ENCODE data around the gene PAK6.

The PAK6 gene

DNA sequence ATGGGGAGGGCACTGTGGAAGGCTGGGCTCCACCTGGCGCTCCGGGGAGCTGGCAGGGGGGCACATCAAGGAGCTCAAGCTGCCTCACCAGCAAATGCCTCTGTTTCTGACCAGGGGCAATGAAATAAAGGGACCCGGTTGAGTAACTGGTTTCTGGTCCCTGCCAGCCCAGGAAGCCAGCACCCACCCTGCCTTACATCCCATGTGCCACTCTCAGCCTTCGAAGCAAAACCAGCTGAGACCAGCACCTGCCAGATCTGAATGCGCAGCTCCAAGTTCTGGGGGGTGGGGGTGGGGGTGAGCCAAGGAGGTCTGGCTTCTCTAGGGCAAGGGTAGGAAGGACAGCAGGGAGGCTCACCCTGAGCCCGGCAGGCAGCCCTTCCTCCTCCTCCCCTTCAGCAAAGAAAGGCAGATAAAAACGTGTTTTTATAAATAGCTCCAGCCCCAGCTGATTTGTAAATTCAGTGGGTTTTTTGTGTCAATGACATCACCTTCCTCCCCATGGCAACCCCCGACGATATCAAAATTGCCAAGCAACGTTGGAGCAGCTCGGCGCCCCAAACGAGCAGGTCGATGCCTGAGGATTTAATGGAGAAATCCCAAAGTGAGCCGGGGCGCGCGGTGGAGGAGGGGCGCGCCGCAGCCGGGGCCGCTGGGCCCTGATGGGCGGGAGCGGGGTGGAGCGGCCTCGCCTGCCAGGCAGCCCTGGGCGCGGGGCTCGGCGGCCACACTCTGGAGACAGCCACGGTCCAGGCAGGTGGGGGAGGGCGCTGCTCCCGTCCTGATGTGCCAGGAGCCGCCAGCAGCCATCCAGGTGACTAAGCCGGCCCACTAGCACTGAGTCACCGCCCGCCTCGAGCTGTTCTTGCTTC is at the start of gene PAK6:
Gene PAK6 (plus strand): TSS at position 532 of the 872 bp plus-strand sequence. CDS start 25,723 bp downstream, outside the sequence.
- DNase-seq, result peak; percentile 22 to 70 (median 66)

DNA sequence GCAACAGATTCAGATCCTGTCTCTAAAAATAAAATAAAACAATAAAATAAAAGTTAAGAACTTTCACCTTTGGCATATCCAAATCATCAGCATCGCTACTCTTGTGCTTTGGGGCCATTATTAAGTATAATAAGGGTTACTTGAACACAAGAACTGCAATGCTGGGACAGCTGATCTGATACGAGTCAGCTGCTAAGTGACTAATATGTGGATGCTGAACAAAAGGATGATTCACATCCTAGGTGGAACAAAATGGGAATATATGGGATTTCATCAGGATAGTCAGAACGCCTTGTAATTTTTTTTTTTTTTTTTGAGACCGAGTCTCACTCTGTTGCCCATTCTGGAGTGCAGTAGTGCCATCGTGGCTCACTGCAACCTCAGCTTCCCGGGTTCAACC is 48.3 kb upstream of the PAK6 start:
- DNase-seq, result no peak

DNA sequence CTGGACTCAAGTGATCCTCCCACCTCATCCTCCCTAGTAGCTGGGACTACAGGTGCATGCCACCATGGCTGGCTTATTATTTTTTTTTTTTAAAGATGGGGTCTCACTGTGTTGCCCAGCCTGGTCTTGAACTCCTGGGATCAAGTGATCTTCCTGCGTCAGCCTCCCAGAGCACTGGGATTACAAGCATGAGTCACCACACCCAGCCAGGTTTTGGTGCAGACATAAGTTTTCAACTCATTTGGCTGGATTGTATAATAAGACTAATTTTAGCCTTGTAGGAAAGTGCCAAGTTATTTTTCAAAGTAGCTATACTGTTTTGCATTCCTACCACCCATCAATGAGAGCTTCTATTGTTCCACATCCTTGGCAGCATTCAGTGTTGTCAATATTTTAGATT is 45.9 kb upstream of the PAK6 start:
- no peak for DNase-seq

DNA sequence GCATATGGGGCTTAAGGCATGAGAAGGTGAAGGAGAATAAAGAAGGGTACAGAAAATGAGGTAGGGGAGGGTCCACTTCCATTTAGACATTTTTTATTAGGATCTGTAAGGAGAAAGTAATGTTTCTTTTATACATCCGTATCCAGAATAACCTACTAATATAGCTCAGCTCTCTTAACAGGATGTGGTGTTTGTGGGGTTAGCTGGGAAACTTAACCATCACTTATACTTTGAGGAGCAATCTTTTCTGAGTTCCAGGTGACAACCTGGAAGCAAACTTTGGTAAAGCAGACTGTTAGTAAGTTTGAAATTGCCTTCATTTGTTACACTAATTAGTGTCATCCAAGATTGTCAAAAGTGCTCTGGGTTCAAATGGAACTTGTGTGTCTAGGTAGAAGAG is 41.4 kb upstream of the PAK6 start:
- DNase-seq, result no peak

DNA sequence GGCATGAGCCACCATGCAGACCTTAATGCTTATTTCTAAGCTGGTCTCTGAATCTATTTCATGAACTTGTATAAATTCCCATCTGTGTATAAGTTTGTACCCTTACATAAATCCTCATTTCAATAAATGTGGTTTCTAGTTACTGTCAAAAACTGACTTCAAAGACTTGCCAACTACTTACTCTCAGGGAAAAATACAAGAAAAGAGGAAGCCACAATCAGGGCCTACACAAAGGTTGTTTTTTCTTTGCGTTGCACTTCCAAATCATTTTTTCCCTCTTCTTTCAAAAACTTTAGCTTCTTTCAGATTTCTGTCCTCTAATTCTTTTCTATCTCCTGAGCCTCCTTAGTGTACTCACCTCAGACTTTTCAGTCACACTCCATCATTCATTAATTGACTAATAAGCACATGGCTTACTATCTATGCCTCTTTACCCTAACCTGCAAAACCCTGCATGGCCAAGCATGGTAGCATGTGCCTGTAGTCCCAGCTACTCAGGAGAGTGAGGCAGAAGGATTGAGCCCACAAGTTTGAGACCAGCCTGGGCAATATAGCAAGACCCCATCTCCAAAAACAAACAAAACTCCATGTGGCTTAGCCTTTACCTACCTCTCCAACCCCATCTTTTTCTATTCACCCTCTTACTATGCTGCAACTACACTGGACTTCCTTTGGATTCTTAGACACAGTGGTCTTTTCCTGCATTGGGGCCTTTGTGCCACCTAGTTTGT is 40.3 kb upstream of the PAK6 start:
- no peak for DNase-seq

DNA sequence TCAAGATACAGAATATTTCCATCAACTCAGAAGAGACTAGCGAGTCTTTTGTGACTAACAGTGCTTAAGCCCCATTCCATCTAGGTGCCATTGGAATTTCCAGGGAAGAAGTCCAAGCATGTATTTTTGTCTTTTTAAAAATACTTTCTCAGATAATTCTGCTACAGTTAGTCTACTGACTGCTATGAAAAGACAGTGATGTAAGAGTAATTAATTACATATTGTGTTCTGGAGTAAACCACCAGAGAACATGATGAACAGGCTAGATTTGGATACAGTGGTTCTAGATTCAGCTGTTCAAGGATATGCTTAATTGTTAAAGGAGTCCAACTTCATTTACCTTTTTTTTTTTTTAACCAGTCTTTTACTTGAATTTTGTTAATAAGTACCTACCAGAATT is 34.8 kb upstream of the PAK6 start:
- DNase-seq, result no peak

DNA sequence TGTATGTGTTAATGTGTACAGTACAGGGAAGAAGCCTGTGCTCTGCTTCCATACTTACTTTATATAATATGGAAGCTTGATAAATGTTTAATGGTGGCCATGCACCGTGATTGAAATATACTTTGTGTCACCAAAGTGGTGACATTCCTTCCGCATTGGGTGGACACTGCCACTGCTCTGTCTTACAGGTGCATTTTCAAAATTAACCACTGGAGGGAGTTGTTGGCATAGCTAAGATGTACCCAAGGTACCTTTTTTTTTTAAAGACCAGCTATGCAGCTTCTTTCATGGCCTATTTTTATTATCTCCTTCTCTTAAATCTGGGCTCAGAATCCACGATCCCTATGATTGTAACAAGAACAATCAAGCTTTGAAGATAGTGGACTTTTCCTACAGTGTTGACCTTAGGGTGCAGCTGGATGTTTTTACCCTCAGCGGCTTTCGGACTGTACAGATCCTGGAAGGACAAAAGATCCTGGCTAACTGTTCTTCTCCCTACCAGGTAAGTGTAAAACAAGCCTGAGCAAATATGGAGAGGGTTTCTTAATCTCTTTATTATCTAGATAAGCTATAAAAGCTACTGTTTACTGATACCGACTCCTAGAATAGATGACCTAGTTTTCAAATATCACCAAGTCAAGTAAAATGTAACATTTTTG is 21.6 kb upstream of the PAK6 start:
- peak; percentile 31 to 76 (median 60) for DNase-seq

DNA sequence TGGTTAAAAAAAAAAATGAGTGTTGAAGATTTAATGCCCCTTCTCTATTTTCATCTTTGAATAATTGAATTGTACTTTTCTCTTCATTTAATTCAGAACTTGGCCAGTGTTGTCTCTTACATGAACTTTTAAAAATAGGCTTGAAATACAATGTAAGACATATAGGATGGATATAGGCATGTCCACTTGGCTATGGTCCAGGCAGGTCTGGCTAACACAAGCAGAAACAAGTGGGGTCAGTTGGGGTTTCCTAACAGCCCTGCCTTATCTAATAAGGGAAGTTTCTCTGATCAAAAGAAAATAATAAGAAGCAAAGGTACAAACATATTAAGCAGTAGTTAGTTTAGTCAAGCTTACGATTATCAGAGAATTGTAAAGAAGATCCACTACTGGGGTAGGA is 19.1 kb upstream of the PAK6 start:
- DNase-seq, result no peak

DNA sequence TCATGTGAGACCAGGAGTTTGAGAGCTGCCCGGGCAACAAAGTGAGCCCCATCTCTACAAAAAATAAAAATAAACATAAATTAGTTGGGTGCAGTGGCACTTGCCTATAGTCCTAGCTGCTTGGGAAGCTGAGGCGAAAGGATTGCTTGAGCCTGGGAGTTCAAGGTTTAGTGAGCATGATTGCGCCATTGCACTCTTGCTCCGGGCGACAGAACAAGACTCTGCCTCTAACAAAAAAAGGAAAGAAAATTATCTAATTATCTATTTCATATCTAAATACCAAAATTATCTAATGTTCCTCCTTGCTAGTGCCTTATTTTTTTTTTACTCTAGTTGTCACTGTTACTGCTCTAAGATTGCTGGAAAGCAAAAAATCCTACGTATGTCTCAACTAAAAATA is 16.7 kb upstream of the PAK6 start:
- DNase-seq, result no peak

DNA sequence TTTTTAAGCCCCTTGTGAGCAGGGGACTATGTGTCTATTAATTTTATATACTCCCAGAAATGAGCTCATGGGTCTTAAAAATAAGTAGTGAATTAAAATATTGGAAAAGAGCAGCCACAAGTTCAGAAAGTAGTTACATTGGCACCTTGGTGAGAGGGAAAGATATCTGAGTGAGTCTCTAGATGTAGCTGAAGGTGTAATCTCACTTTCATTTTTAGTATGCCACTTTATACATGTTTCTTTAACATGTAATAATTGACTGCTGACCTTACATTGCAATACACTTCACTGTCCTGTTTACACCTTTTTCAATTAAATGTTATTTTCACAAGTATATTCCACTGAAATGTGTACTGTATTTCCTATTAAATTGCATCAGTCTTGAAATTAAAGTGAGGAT is 12.1 kb upstream of the PAK6 start:
- DNase-seq, result no peak

DNA sequence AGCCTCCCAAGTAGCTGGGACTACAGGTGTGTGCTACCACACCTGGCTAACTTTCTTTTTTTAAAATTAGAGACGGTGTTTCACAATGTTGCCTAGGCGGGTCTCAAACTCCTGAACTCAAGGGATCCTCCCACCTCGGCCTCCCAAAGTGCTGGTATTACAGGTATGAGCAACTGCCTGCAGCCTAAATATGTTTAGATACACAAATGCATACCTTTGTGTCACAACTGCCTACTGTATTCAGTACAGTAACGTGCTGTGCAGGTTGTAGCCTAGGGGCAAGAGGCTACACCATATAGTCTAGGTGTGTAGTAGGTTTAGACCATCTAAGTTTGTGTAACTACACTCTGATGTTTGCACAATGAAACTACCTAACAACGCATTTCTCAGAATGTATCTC is 9.5 kb upstream of the PAK6 start:
- no peak for DNase-seq

DNA sequence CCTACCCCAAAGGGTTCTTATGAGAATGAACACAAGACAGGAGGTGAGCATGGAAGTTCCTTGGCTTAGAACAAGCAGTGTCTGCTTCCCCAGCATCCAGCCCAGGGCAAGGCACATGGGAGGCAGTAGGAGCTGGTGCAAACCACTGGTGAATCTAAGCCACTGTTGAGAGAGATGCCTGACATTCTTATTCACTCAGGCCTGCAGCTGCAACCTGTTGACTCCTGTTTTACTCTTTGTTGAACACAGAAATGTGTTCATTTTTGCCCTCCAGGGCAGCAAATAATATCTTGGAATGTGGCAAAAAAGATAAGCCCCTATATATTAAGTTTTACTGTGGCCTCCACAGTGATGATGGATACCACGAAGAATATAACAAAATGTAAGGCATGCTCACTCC is 8.9 kb upstream of the PAK6 start:
- DNase-seq, result no peak

DNA sequence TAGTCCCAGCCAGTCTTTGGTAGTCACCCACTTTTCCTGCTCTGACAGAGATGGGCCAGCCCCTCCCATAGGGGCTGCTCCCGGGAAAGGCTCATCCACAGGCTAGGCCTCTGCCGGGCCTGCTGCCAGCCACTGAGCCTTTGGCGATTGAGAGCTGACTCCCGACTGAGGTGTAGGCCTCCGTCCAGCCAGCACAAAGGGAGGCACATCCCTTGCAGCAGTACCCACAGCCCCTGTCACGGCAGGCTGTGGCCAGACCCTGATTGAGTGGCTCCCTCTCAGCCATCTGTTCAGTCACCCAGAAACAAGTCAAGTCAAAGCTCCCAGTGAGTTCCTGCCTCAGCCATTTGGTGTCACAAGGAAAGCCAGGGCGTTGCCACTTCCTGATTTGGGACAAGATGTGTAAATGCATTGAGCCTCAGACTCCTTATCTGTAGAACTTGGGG is 6.2 kb upstream of the PAK6 start:
- DNase-seq, result no peak

DNA sequence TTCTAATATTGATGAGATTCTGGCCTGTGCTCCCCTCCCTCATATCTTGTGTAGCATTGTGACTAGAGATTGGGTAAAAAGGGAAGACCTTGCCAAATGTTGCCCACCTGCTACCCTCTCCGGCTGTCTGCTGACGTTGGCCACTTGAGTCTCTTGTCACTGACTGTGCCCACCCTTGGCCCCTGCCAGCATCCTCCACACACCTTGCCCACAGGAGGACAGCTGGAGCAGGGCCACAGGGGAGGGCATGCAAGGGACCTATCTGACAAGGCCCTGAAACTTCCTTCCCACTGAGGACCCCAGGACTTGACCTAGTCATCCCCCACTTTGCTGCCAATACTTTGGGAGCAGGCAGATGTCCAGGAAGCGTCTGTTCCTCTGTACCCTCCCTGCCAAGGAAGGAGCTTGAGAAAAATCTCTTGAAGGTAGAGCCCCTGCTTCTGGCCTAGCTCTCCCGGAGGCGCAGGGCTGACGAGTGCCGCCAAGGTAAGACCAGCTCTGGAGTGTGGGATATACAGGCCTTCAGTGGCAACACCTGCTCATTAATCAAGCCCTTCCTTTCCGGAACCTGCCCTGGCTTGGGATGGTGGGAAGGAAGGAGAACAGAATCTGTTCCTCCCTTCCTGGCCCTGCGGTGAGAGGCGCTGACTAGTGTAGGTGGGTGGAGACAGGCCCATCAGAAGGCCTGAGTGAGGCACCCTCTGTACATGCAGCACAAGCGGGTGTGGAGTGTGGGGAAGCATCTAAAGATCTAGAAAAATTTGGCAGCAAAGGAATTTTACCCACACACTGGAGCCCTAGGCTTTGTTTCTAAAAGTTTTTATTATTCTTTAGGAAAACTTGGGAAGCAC is 4.9 kb upstream of the PAK6 start:
- no peak for DNase-seq

DNA sequence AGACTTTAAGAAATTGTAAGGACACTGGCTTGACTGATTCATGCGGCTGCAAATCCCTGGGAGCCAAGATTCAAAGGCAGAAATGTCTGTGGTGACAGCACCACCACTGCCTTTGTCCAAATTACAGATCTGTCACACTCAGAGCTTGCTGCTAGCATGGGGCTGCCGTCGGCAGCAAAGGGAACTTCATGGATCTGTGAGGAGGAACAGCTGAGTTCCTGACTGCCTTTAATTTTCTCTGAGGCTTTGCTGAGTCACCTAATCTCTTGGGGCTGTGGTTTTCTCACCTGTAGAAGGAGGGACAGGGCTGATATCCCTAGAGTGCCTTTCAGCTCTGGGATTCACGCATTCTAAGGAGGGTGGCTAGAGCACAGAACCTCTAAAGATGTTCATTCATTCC is 4.1 kb upstream of the PAK6 start:
- no peak for DNase-seq

DNA sequence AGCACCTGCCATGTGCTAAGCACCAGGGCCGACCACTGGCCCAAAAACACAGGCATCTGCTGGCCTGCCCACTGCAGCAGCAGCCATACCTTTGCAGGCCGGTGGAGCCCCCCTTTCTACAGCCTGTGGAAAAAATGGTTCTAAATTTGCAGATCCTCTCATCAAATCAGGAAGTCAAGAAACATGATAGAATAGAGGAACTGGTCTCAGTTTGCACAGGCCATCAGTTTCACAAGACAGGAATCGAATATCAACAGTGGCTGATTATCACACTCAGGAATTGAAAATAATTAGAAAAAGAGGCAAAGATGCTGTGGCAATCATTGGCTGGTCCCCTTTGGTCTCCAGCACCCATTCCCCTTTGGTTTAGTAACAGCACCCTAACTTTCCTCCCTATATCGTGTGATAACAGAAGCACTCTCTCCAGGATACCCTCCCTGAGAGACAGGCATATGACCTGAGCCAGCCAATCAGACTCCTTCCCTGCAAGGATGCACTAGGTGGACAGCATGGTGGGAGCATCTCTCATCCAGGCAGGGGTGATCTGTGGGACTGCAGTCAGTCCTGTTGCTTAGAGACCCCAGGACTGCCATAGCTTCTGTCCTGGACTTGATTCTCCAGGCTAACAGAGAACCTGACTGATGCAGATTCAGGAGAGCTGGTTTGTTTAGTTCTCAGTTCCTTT is 3.5 kb upstream of the PAK6 start:
- DNase-seq, result no peak

DNA sequence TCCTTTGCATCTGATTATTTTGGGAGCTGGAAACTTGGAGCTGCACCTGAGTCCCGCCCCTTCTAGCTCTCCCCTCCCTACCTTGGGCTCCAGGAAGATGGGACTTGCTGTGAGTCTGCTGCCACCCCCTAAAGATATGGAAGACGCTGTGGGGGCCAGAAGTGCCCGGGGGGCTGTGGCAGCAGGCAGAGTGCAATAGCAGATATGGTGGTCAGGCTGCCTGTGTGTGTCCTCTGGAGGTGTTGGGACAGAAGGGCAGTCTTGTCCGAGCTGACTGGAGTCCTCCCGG is 485 bp downstream of the PAK6 start:
- DNase-seq, result peak in 1 of 3 experiments; percentile 39

DNA sequence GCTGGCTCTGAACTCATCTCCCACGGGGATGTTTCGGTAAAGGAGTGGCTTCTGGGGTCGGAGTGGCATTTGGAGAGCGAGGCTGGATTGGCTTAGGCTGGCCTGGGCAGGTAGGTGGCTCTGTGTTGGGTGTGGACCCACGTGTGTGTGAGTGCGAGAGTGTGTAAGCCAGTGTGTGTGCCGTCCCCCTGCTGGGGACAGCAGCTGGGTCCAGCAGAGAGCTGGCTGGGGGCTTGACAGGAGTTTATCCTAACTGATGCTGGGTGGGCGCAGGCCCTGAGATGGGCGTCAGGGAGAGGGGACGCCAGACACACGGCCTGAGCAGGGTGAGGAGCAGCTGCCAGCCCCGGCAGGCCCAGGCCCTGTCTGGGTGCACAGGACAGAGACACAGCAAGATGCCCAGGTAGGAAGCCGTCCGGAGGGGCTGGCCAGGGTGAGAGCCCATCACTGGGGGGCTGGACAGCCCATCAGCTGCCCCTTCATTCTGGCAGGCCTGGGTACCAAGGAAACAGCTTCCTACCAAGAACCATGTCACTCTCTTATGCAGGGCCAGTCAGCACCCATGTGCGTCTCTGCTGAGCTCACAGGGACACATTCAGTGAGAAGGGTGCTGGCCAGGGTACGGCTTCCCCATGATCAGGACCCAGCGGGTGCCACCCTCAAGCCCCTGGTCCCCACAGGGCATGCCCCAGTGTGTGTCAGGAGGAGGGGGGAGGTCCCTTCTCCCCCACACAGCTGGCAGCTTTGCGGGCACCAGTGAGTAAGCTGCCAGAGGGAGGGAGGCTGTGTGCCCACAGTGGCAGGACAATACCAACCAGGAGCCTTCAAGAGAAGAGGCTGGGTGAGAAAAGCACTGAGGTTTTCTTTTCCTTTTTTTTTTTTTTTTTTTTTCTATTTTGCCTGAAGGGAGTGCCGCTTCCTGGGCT is 1.1 kb downstream of the PAK6 start:
- peak in 2 of 3 experiments; percentile 34 to 35 for DNase-seq

DNA sequence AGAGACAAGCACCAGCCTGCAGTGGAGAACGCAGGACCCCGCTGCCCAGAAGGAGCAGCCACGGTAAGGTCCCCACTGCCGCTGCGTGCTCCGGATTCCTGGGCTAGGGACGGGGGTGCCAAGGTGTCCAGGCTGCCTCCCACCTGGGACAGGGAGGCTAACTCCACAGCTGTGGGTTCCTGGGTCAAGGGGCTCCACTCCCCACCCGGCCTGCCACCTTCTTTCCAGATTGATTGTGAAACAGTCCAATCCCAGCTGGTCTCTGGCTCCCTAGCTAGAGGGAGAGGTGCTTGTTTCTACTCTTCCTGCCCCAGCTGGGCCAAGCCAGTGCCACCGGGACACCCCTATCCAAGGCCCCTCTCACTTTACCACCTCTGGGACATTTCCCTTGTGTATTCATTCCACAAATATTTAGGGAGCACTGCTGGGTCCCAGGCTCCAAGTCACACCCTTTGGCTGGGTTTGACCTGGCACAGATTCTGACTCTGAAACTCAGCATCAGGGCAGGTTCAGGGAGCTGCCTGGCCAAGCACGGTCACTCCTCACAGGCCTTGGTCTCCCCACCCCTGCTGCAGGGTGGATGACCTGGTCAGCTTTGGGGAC is 1.9 kb downstream of the PAK6 start:
- DNase-seq, result no peak
